HEK293T (cell line): ENCODE results near the gene NFAT5.

Experiments
- BHLHE40 ChIP-seq: fragments of 450-650 bp; IDR thresholded peaks from 2 replicates; pipeline ENCODE4 v1.6.1; 2016; ENCODE audit warnings: mild to moderate bottlenecking, moderate library complexity, borderline replicate concordance
- SP1 ChIP-seq: fragments of 450-650 bp; IDR thresholded peaks from 2 replicates; pipeline ENCODE4 v1.6.1; 2017

DNA sequence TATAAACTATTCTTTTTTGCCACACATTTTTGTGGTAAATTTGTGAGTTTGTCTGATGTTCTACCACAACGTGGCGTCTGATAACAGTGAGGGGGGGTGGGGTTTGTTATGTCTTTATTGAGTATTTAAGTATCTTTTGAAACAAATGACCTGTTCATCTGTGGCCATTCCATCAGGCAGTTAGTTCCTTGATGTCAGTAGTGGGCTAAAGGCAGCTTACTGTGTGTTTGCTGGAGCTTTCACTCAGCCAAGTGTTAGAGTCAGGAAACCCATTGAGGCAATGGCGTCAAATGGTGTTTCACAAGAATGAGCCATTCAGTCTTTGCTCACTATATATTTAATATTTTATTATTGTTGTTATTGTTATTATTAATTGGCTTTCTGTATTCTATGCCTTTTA, 132.6 kb downstream of the NFAT5 start:
- TF ChIP-seq BHLHE40 (no peak), SP1 (no peak)
